A673 (cell line): ENCODE measurements around the gene QSOX2. TPM values are rescaled to one million over a fixed set of nuclear protein-coding genes. Genes with fewer than 3 reads are reported as not detected.

Experiments
- BruUV-seq: library from RNA; stranded (reverse); fragments of 400-500 nt; replicated peaks from 2 replicates; lab custom pipeline; 2021; lab: Mats Ljungman, UMichigan
- CTCF ChIA-PET: fragments of 300-600 bp; sonication (Branson Sonifier 250); formaldehyde crosslinking; loops from one replicate; lab custom pipeline; 2022; ENCODE audit warnings: antibody characterized with exemption; lab: Charles Lee
- POLR2A ChIA-PET: fragments of 300-600 bp; sonication (Branson Sonifier 250); formaldehyde crosslinking; loops from one replicate; lab custom pipeline; 2022; ENCODE audit warnings: antibody characterized with exemption; ENCODE audit not compliant: low non-redundant PET; lab: Charles Lee
- DNase-seq: peaks from one replicate; pipeline ENCODE4 v3.0.0-alpha.2; 2015; ENCODE audit warnings: low spot score
- H3K27ac ChIP-seq: fragments of 200-600 bp; sonication (generic); 2 replicates; pipeline ENCODE4 v1.5.1; 2016; ENCODE audit warnings: mixed run types, low read depth, mild to moderate bottlenecking, mixed read lengths, antibody characterized with exemption, low read length; ENCODE audit not compliant: poor library complexity, severe bottlenecking
- H3K27me3 ChIP-seq: fragments of 200-600 bp; sonication (generic); replicated peaks from 2 replicates; pipeline ENCODE4 v1.6.1; 2017; ENCODE audit warnings: mixed run types, low read depth, mild to moderate bottlenecking, mixed read lengths, antibody characterized with exemption, low read length; ENCODE audit not compliant: insufficient read depth, poor library complexity
- H3K36me3 ChIP-seq: fragments of 200-600 bp; sonication (generic); 2 replicates; pipeline ENCODE4 v1.6.1; 2016; ENCODE audit warnings: mixed run types, mild to moderate bottlenecking, mixed read lengths, antibody characterized with exemption, low read length; ENCODE audit not compliant: insufficient read depth, poor library complexity, severe bottlenecking
- H3K4me1 ChIP-seq: fragments of 200-600 bp; sonication (generic); 2 replicates; pipeline ENCODE4 v1.6.1; 2017; ENCODE audit warnings: mixed run types, mild to moderate bottlenecking, mixed read lengths, antibody characterized with exemption, low read length; ENCODE audit not compliant: insufficient read depth, poor library complexity, severe bottlenecking
- H3K4me3 ChIP-seq: fragments of 200-600 bp; sonication (generic); 2 replicates; pipeline ENCODE4 v1.5.1; 2016; ENCODE audit warnings: low read depth, mixed run types, mild to moderate bottlenecking, mixed read lengths, low read length; ENCODE audit not compliant: poor library complexity, severe bottlenecking
- H3K9me3 ChIP-seq: fragments of 200-600 bp; sonication (generic); 2 replicates; pipeline ENCODE4 v1.6.1; 2016; ENCODE audit warnings: mixed run types, low read depth, mild to moderate bottlenecking, mixed read lengths, antibody characterized with exemption, low read length; ENCODE audit not compliant: poor library complexity, severe bottlenecking
- EZH2 ChIP-seq: fragments of 200-600 bp; sonication (generic); IDR thresholded peaks from 2 replicates; pipeline ENCODE4 v1.6.1; 2017; ENCODE audit warnings: borderline replicate concordance, low read depth, mild to moderate bottlenecking, mixed read lengths, antibody characterized with exemption, low read length; ENCODE audit not compliant: poor library complexity, severe bottlenecking
- intact Hi-C: fragments of 100-400 bp; cut with micrococcal nuclease; formaldehyde crosslinking; loops from one replicate; pipeline ENCODE4 v1.10.0; 2022; ENCODE audit not compliant: unreplicated experiment
- total RNA-seq: library from RNA; stranded (reverse); gene quantifications from 2 replicates; pipeline ENCODE4 v1.2.3, GENCODE V29; 2021
- TF ChIP-seq, protein P1 (sequence below): fragments of 300-800, 200-600 bp; sonication (generic); conservative IDR thresholded peaks from 2 replicates; pipeline ENCODE4 v1.5.1; 2017; ENCODE audit warnings: low read depth, mild to moderate bottlenecking, antibody characterized with exemption, low read length, moderate library complexity, mixed read lengths

Gene QSOX2
- total RNA-seq, 1 experiment from 2014 or later: 43.7 TPM

DNA sequence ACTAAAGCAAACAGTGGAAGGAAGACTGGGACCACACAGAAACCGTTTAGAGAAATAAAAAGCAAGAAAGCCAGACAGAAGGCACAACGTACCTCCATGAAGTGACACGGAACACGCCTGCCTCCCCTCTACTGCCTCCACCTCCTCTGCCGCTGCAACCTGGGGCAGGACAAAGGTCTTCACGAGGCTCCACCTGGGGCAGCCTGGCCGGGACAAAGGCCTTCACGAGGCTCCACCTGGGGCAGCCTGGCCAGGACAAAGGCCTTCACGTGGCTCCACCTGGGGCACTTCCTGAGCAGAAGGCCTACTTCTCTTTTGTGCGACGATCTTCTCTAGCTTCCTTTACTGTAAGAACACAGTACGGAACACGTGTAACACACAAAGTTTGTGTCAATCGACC is 11.7 kb downstream of the QSOX2 start:
- H3K27me3 ChIP-seq: no peaks in the 10 kb centered on the region
- TF ChIP-seq, protein P1, sequence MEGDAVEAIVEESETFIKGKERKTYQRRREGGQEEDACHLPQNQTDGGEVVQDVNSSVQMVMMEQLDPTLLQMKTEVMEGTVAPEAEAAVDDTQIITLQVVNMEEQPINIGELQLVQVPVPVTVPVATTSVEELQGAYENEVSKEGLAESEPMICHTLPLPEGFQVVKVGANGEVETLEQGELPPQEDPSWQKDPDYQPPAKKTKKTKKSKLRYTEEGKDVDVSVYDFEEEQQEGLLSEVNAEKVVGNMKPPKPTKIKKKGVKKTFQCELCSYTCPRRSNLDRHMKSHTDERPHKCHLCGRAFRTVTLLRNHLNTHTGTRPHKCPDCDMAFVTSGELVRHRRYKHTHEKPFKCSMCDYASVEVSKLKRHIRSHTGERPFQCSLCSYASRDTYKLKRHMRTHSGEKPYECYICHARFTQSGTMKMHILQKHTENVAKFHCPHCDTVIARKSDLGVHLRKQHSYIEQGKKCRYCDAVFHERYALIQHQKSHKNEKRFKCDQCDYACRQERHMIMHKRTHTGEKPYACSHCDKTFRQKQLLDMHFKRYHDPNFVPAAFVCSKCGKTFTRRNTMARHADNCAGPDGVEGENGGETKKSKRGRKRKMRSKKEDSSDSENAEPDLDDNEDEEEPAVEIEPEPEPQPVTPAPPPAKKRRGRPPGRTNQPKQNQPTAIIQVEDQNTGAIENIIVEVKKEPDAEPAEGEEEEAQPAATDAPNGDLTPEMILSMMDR: no peak
- no peak for TF ChIP-seq EZH2
- no peaks in the 10 kb centered on the region for H3K4me1 ChIP-seq
- ChIA-PET POLR2A (no interaction called here), CTCF (no interaction called here)
- H3K4me3 ChIP-seq: no peak overlapping the region
- peaks cover 27% of the 10 kb centered on the region for H3K36me3 ChIP-seq
- intact Hi-C loops: no loop called here
- no TSS peak for BruUV-seq
- DNase-seq: no peak
- no peak overlapping the region for H3K27ac ChIP-seq
- no peaks in the 10 kb centered on the region for H3K9me3 ChIP-seq

DNA sequence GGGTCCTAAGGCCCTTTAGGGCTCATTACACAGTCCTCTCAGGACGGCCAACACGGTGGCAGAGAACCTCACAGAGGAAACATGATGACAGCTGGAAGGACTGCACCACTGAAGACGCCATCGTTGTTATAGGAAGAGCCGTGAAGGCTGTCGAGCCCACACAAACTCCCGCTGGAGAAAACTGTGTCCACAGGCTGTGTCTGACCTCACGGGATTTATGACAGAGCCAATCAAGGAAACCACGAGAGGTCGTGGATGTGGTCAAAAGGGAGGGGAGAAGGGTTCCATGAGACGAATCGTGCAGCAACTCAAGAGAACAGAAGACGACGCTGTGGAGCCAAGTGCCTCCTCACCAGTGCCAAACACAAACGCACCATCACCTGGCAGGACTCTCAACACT is 12.2 kb downstream of the QSOX2 start:
- no peaks in the 10 kb centered on the region for H3K27me3 ChIP-seq
- BruUV-seq: no TSS peak
- no peak overlapping the region for H3K4me3 ChIP-seq
- ChIA-PET CTCF (no interaction called here), POLR2A (no interaction called here)
- peaks cover 27% of the 10 kb centered on the region for H3K36me3 ChIP-seq
- no peaks in the 10 kb centered on the region for H3K9me3 ChIP-seq
- TF ChIP-seq, protein P1: no peak
- no peak for TF ChIP-seq EZH2
- DNase-seq: no peak
- H3K4me1 ChIP-seq: no peaks in the 10 kb centered on the region
- H3K27ac ChIP-seq: no peak overlapping the region
- intact Hi-C loops: no loop called here

DNA sequence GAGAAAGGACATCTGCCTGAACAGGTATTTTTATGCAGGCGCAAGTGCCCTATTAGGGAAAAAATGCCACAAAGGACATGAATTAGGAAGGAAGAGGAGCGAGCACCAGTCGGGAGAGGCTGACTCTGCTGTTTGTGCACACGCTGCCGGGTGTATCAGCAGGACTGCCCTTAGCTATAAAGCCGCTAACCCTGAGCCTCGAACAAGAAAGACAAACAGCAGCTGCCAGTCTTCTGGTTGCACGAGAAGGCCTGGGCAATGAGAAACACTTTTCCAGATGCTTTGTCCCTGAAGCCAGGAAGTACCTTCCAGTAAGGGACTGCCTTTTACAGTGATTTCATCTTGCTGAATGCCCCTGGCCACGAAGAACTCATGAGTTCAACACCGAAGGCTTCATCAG is 12.6 kb downstream of the QSOX2 start:
- H3K27me3 ChIP-seq: no peaks in the 10 kb centered on the region
- ChIA-PET CTCF (no interaction called here), POLR2A (no interaction called here)
- H3K36me3 ChIP-seq: peaks cover 27% of the 10 kb centered on the region
- no peak overlapping the region for H3K27ac ChIP-seq
- no peak for DNase-seq
- no peaks in the 10 kb centered on the region for H3K9me3 ChIP-seq
- TF ChIP-seq EZH2: no peak
- TF ChIP-seq, protein P1: no peak
- intact Hi-C loops: no loop called here
- BruUV-seq: no TSS peak
- no peak overlapping the region for H3K4me3 ChIP-seq
- no peaks in the 10 kb centered on the region for H3K4me1 ChIP-seq
